A549 treated with dexamethasone at 1 μM for 4 hours (cell line): ENCODE measurements around the gene SSBP1. TPM values are rescaled to one million over a fixed set of nuclear protein-coding genes. Genes with fewer than 3 reads are reported as not detected.

Experiments used
- total RNA-seq: library from RNA; stranded (reverse); fragments of 200-300 nt; extraction: Qiagen RNA extraction; gene quantifications from 5 replicates; pipeline ENCODE4 v1.2.3, GENCODE V29; 2022

The SSBP1 gene, protein sequence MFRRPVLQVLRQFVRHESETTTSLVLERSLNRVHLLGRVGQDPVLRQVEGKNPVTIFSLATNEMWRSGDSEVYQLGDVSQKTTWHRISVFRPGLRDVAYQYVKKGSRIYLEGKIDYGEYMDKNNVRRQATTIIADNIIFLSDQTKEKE
- 280 to 363 TPM (median 299 TPM) in 5 replicates for total RNA-seq

DNA sequence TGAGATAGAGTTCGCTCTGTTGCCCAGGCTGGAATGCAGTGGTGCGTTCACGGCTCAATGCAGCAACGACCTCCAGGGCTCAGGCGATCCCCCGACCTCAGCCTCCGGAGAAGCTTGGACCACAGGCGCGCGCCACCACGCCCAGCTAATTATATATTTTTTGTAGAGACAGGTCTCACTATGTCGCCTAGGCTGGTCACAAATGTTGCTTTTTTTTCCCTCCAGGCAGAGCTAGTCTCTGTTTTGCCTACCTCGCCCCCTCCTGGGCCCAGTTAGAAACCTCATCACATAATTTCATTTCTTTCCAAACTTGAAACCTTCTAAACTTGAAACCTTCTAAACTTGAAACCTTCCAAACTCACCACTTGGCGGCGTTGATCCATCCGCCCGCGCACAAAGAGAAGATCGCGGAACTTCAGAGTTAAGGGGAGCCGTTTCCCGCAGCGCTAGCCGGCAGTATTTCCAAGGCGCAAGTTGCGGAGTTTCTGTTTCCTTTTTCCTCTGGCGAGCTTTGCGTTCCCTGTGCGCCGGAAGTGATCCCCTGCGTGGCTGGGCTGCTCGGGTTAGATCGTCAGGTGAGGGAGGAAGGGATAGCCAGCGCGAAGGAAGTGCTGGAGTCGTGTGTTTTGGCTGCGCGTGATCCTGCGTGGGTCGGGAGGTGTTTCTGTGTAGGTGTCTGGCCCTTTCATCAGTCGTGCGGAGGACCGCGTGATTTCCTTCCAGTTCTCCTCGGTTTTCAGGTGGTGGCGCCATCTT, at the start of gene SSBP1:
SSBP1 (plus strand) TSS at position 523 of the 756 bp plus-strand sequence. CDS start 809 bp downstream, outside the sequence.

GRCh38 chr7:141702047-141702567, 36.1 kb upstream of the SSBP1 start, which contains the start of gene DENND11:
Gene DENND11, minus strand, starts transcription at chr7:141702166. Its CDS starts 13 bp downstream, at chr7:141702153.

GRCh38 chr7:141708351-141708750, 29.8 kb upstream of the SSBP1 start, which contains the start of gene WEE2:
Gene WEE2, plus strand, starts transcription at chr7:141708353. Its CDS starts 406 bp downstream, at chr7:141708759.

GRCh38 chr7:141763797-141764196, 25.6 kb downstream of the SSBP1 start, which contains the start of gene TAS2R3:
Gene TAS2R3, plus strand, starts transcription at chr7:141764097. Its CDS starts 62 bp downstream, at chr7:141764159.

GRCh38 chr7:141776374-141776773, 38.2 kb downstream of the SSBP1 start, which contains the start of gene TAS2R4:
Gene TAS2R4, plus strand, starts transcription at chr7:141776674. Its CDS starts 1,815 bp downstream, at chr7:141778489.

GRCh38 chr7:141789917-141790316, 51.8 kb downstream of the SSBP1 start, which contains the start of gene TAS2R5:
Gene TAS2R5, plus strand, starts transcription at chr7:141790217. Its CDS starts 145 bp downstream, at chr7:141790362.

Other genes with a start within 250 kb of the SSBP1 start
- gene AGK, start 186.9 kb upstream of the SSBP1 start, total RNA-seq, result 26.8 to 33.3 TPM (median 31.8 TPM) in 5 replicates
- gene DENND11, start 36.2 kb upstream of the SSBP1 start, total RNA-seq, result 4.6 to 6.8 TPM (median 6.1 TPM) in 5 replicates
- gene WEE2, start 30.0 kb upstream of the SSBP1 start, total RNA-seq, result not detected in 5 replicates
- gene TAS2R3, start 25.7 kb downstream of the SSBP1 start, total RNA-seq, result 0.10 TPM in 1 of 5 replicates, not detected in the others
- gene TAS2R4, start 38.3 kb downstream of the SSBP1 start, total RNA-seq, result 0.11 to 0.17 TPM (median 0.11 TPM) in 5 replicates
- gene TAS2R5, start 51.9 kb downstream of the SSBP1 start, total RNA-seq, result 0.26 to 0.50 TPM (median 0.43 TPM) in 5 replicates
- not detected in 5 replicates for gene PRSS37, start 103.1 kb downstream of the SSBP1 start, total RNA-seq
- not detected in 5 replicates for gene OR9A4, start 178.0 kb downstream of the SSBP1 start, total RNA-seq
- gene CLEC5A, start 208.6 kb downstream of the SSBP1 start, total RNA-seq, result not detected in 5 replicates
- gene TAS2R38, start 235.4 kb downstream of the SSBP1 start, total RNA-seq, result not detected in 5 replicates